ENCODE results near the gene MPV17.
"Not testable (repeated sequence)": the region's sequence is repeated elsewhere in the genome, so short reads cannot be mapped to it uniquely, and the experiment has no call there.

MPV17 gene

GRCh38 chr2:27323596-27324285 is 844 bp upstream of the MPV17 start:
- no peak for DNase-seq (ENCODE audit: low read depth)
- no peak for TF ChIP-seq CTCF (IDR thresholded peaks at IDR 0.05; ENCODE audit: low read depth, low read length, missing control alignments)
- H3K4me3 ChIP-seq (ENCODE audit: low read depth, low read length) = peak overlapping the region; percentile 93

GRCh38 chr2:27322301-27322765 is 564 bp downstream of the MPV17 start:
- H3K4me3 ChIP-seq (ENCODE audit: low read depth, low read length) = peak overlapping the region; percentile 93
- no peak for TF ChIP-seq CTCF (IDR thresholded peaks at IDR 0.05; ENCODE audit: low read depth, low read length, missing control alignments)
- DNase-seq (ENCODE audit: low read depth) = no peak

GRCh38 chr2:27320958-27321543 is 1.8 kb downstream of the MPV17 start:
- TF ChIP-seq CTCF (IDR thresholded peaks at IDR 0.05; ENCODE audit: low read depth, low read length, missing control alignments) = peak; percentile 11
- H3K4me3 ChIP-seq (ENCODE audit: low read depth, low read length) = no peak overlapping the region
- no peak for DNase-seq (ENCODE audit: low read depth)

- DNase-seq (ENCODE audit: low read depth); H3K4me3 ChIP-seq (ENCODE audit: low read depth, low read length): not testable (repeated sequence)
These were observed 3.1 kb downstream of the MPV17 start for GRCh38 chr2:27319839-27320238.

- TF ChIP-seq CTCF (IDR thresholded peaks at IDR 0.05; ENCODE audit: low read depth, low read length, missing control alignments) = no peak
- no peak overlapping the region for H3K4me3 ChIP-seq (ENCODE audit: low read depth, low read length)
- no peak for DNase-seq (ENCODE audit: low read depth)
These were observed 6.1 kb downstream of the MPV17 start for GRCh38 chr2:27316655-27317412.

- no peak for TF ChIP-seq CTCF (IDR thresholded peaks at IDR 0.05; ENCODE audit: low read depth, low read length, missing control alignments)
- no peak for DNase-seq (ENCODE audit: low read depth)
- H3K4me3 ChIP-seq (ENCODE audit: low read depth, low read length) = no peak overlapping the region
These were observed 7.8 kb downstream of the MPV17 start for GRCh38 chr2:27315122-27315521.

GRCh38 chr2:27314709-27315108 is 8.2 kb downstream of the MPV17 start:
- no peak for TF ChIP-seq CTCF (IDR thresholded peaks at IDR 0.05; ENCODE audit: low read depth, low read length, missing control alignments)
- no peak overlapping the region for H3K4me3 ChIP-seq (ENCODE audit: low read depth, low read length)
- no peak for DNase-seq (ENCODE audit: low read depth)

Data from GM12864 (cell line).